Endothelial cell of umbilical vein (primary cell): ENCODE results near the gene OR2F2. TPM values are rescaled to one million over a fixed set of nuclear protein-coding genes. Genes with fewer than 3 reads are reported as not detected.

ENCODE experiments used
- BruUV-seq: library from RNA; stranded (reverse); fragments of 400-500 nt; replicated peaks from 2 replicates; lab custom pipeline; 2021; lab: Mats Ljungman, UMichigan
- CTCF ChIA-PET: fragments of 300-600, 350-600 bp; sonication (Branson Sonifier 250); formaldehyde crosslinking; loops from one replicate; lab custom pipeline; 2021; ENCODE audit warnings: antibody characterized with exemption, inconsistent platforms; lab: Charles Lee
- POLR2A ChIA-PET: fragments of 300-600, 350-600 bp; sonication (Branson Sonifier 250); formaldehyde crosslinking; loops from one replicate; lab custom pipeline; 2021; ENCODE audit warnings: antibody characterized with exemption, inconsistent platforms; lab: Charles Lee
- DNase-seq: peaks from one replicate; pipeline ENCODE4 v3.0.0-alpha.2; 2011; ENCODE audit warnings: low read depth, low spot score
- FAIRE-seq: peaks from 2 replicates; lab custom pipeline; 2011; peaks lifted over from hg19 to GRCh38; lab: Jason Lieb, UNC
- H2AFZ ChIP-seq: 2 replicates; pipeline ENCODE4 v1.6.0; 2012; ENCODE audit warnings: low read depth, low read length, control low read depth, inconsistent platforms
- H3K27ac ChIP-seq: 2 replicates; pipeline ENCODE4 v1.5.1; 2011; ENCODE audit warnings: low read depth, mild to moderate bottlenecking, control low read depth, low read length, moderate library complexity; ENCODE audit not compliant: insufficient read depth
- H3K27me3 ChIP-seq, 2 experiments: 2 replicates each; pipeline versions ENCODE4 v1.6.0 to v1.6.1; 2011; ENCODE audit warnings: low read length in 2 of 2, mixed read lengths in 1 of 2; ENCODE audit not compliant: control insufficient read depth in 2 of 2, insufficient read depth in 2 of 2
- H3K36me3 ChIP-seq, 2 experiments: 2 replicates in 1 of 2; 3 replicates in 1 of 2; pipeline ENCODE4 v1.5.1; 2011; ENCODE audit warnings: low read length in 2 of 2, mild to moderate bottlenecking in 1 of 2, moderate library complexity in 1 of 2; ENCODE audit not compliant: control insufficient read depth in 2 of 2, insufficient read depth in 2 of 2; ENCODE audit errors: extremely low read depth in 1 of 2
- H3K4me1 ChIP-seq: 3 replicates; pipeline ENCODE4 v1.5.1; 2011; ENCODE audit warnings: mild to moderate bottlenecking, low read length; ENCODE audit not compliant: control insufficient read depth, insufficient read depth; ENCODE audit errors: extremely low read depth
- H3K4me2 ChIP-seq: 2 replicates; pipeline ENCODE4 v1.6.1; 2011; ENCODE audit warnings: low read length, control low read depth, mixed read lengths; ENCODE audit not compliant: insufficient read depth
- H3K4me3 ChIP-seq, 3 experiments: fragments of 200-600 bp in 1 of 3; sonication (generic), shearing (Covaris generic) in 1 of 3; replicated peaks in 1 of 3; 2 replicates each; pipeline ENCODE4 v1.5.1; 2011 to 2016; ENCODE audit warnings: control low read depth in 3 of 3, low read length in 3 of 3, mild to moderate bottlenecking in 2 of 3, inconsistent platforms in 1 of 3, low read depth in 1 of 3, moderate library complexity in 1 of 3; ENCODE audit not compliant: insufficient read depth in 1 of 3
- H3K79me2 ChIP-seq: 2 replicates; pipeline ENCODE4 v1.6.0; 2012; ENCODE audit warnings: low read length, inconsistent platforms; ENCODE audit not compliant: control insufficient read depth, insufficient read depth
- H3K9ac ChIP-seq: replicated peaks from 2 replicates; pipeline ENCODE3; 2011; ENCODE audit warnings: low read length, control low read depth; ENCODE audit not compliant: insufficient read depth; ENCODE audit errors: extremely low read depth
- H3K9me1 ChIP-seq: replicated peaks from 3 replicates; pipeline ENCODE4 v1.6.0; 2011; ENCODE audit warnings: mild to moderate bottlenecking, low read length; ENCODE audit not compliant: control insufficient read depth, insufficient read depth; ENCODE audit errors: extremely low read depth
- H3K9me3 ChIP-seq: replicated peaks from 2 replicates; pipeline ENCODE4 v1.5.1; 2012; ENCODE audit warnings: low read length, inconsistent platforms; ENCODE audit not compliant: control insufficient read depth, insufficient read depth
- H4K20me1 ChIP-seq: replicated peaks from 2 replicates; pipeline ENCODE3; 2011; ENCODE audit warnings: mild to moderate bottlenecking, low read length; ENCODE audit not compliant: control insufficient read depth, insufficient read depth; ENCODE audit errors: extremely low read depth
- CTCF ChIP-seq, 2 donors: IDR thresholded peaks; 1 replicate in 1 of 2; 2 replicates in 1 of 2; pipeline ENCODE4 v1.5.1; 2011; ENCODE audit warnings: low read length in 2 of 2, mild to moderate bottlenecking in 2 of 2, moderate library complexity in 2 of 2, control low read depth in 1 of 2, inconsistent platforms in 1 of 2, low read depth in 1 of 2; ENCODE audit not compliant: insufficient read depth in 1 of 2; ENCODE audit errors: extremely low read depth in 1 of 2
- FOS ChIP-seq: IDR thresholded peaks from 2 replicates; pipeline ENCODE4 v1.6.1; 2011; ENCODE audit warnings: mild to moderate bottlenecking, low read length, moderate library complexity, borderline replicate concordance; ENCODE audit not compliant: insufficient read depth
- GATA2 ChIP-seq: IDR thresholded peaks from 2 replicates; pipeline ENCODE4 v1.7.0; 2011; ENCODE audit warnings: low read depth, mild to moderate bottlenecking, moderate library complexity, mixed read lengths, low read length; ENCODE audit not compliant: insufficient read length, insufficient read depth
- MYC ChIP-seq: IDR thresholded peaks from one replicate; pipeline ENCODE4 v1.6.1; 2011; ENCODE audit warnings: mild to moderate bottlenecking, low read depth, low read length
- POLR2A ChIP-seq: IDR thresholded peaks from 2 replicates; pipeline ENCODE4 v1.6.1; 2012; ENCODE audit warnings: low read depth, mild to moderate bottlenecking, control low read depth, low read length
- POLR2AphosphoS5 ChIP-seq: IDR thresholded peaks from 2 replicates; pipeline ENCODE4 v1.6.1; 2012; ENCODE audit warnings: low read depth, mild to moderate bottlenecking, control low read depth, low read length, moderate library complexity; ENCODE audit not compliant: insufficient read depth
- dilution Hi-C: fragments of 300-500 bp; cut with MboI; formaldehyde crosslinking; loops from one replicate; pipeline ENCODE4 v1.15.0; 2019; ENCODE audit warnings: low sequenced_read_pairs; ENCODE audit not compliant: extremely low pct_ligation_motif_present
- intact Hi-C: fragments of 100-400 bp; cut with micrococcal nuclease; formaldehyde crosslinking; loops from one replicate; pipeline ENCODE4 v1.10.0; 2022
- polyA plus RNA-seq, 4 experiments: library from polyadenylated mRNA; depleted of rRNA in 3 of 4; stranded (reverse) in 3 of 4; unstranded in 1 of 4; fragments of >200 nt; gene quantifications; 2 replicates each; pipeline versions ENCODE4 v1.2.1 to v1.2.3, GENCODE V29; 2011 to 2012; ENCODE audit warnings: missing spikeins in 1 of 4
- total RNA-seq: library from RNA; stranded (reverse); gene quantifications from 2 replicates; pipeline ENCODE4 v1.2.3, GENCODE V29; 2021

The OR2F2 gene
- total and polyA plus RNA-seq, 2 donors (not counting 3 experiments of a cell fraction or from before 2014, with no cell fraction given) = not detected

- Histone ChIP-seq H3K9me1 (no peaks in the 10 kb centered on the region), H3K4me2 (no peak overlapping the region)
- CTCF ChIA-PET = no interaction called here
Measured at GRCh38 chr7:143967398-143967797, 32.4 kb downstream of the OR2F2 start.

More at GRCh38 chr7:143967398-143967797, 32.4 kb downstream of the OR2F2 start:
- Histone ChIP-seq H3K36me3 (no peaks in the 10 kb centered on the region), H4K20me1 (no peaks in the 10 kb centered on the region), H3K9me3 (no peaks in the 10 kb centered on the region), H3K27ac (no peak overlapping the region), H2AFZ (no peak overlapping the region), H3K4me3 (no peak overlapping the region), H3K27me3 (no peaks in the 10 kb centered on the region), H3K79me2 (no peaks in the 10 kb centered on the region), H3K4me1 (no peaks in the 10 kb centered on the region), H3K9ac (no peak overlapping the region)
- dilution Hi-C loops = no loop called here
- intact Hi-C loops = no loop called here
- no TSS peak for BruUV-seq
- no peak for DNase-seq
- no peak for FAIRE-seq
- POLR2A ChIA-PET = no interaction called here
- TF ChIP-seq MYC (no peak), CTCF (IDR thresholded peaks at IDR 0.05; ENCODE audit: extremely low read depth in 1 of 2, insufficient read depth in 1 of 2, low read depth in 1 of 2, low read length in 2 of 2) (no peak), POLR2A (no peak), FOS (no peak), GATA2 (no peak), POLR2AphosphoS5 (no peak)
